LNCaP clone FGC (cell line): ENCODE measurements around the gene TESMIN.

Experiments
- DNase-seq: peaks from one replicate; pipeline ENCODE4 v3.0.0-alpha.2; 2011; ENCODE audit warnings: low read depth
- H3K4me3 ChIP-seq: 2 replicates; pipeline ENCODE4 v1.5.1; 2011; ENCODE audit warnings: mild to moderate bottlenecking, low read depth, low read length, control low read depth
- TF ChIP-seq, protein P1 (sequence below): IDR thresholded peaks from 2 replicates; pipeline ENCODE4 v1.5.1; 2012; ENCODE audit warnings: mild to moderate bottlenecking; ENCODE audit not compliant: control insufficient read depth, insufficient read depth; ENCODE audit errors: extremely low read depth

The TESMIN gene

DNA sequence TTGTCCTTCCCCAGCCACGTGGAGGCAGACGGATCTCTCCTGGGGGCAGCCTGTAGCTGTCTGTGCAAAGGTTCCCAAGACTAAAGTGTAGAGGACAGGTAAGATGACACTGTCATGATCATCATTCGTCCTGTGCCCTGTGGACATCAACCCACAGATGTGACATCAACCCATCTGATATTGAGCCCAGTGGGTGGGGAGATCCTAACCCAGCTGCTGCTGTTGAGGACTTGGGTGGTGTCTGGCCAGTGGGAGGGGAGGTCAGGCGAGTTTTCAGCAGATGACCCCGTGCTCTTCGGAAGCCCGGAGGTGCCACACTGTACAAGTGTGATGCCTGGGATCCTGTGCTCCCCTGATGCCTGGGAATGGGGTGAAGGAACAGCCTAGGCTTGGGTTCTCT lies 68.2 kb downstream of the TESMIN start:
- H3K4me3 ChIP-seq: no peak overlapping the region
- DNase-seq: no peak
- TF ChIP-seq, protein P1, sequence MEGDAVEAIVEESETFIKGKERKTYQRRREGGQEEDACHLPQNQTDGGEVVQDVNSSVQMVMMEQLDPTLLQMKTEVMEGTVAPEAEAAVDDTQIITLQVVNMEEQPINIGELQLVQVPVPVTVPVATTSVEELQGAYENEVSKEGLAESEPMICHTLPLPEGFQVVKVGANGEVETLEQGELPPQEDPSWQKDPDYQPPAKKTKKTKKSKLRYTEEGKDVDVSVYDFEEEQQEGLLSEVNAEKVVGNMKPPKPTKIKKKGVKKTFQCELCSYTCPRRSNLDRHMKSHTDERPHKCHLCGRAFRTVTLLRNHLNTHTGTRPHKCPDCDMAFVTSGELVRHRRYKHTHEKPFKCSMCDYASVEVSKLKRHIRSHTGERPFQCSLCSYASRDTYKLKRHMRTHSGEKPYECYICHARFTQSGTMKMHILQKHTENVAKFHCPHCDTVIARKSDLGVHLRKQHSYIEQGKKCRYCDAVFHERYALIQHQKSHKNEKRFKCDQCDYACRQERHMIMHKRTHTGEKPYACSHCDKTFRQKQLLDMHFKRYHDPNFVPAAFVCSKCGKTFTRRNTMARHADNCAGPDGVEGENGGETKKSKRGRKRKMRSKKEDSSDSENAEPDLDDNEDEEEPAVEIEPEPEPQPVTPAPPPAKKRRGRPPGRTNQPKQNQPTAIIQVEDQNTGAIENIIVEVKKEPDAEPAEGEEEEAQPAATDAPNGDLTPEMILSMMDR: no peak

DNA sequence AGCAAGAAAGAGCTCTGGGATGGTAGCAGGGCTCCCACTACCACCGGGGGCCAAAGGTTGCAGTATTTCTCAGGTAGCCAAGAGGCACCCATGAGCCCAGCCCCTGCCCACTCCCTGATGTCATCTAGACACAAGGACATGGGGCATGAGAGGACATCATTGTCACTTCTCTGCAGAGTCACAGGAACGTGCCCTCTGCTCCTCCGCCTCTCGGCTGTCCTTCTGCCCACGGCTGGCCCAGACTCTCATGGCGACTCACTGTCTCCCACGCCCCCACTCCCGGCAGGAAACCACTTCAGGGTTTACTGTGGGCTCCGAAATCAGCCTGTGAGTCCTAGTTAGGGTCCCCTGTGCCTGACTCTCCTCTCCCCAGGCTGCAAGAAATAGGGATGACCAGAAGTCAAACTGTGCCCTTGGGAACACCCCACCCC lies 68.8 kb downstream of the TESMIN start:
- TF ChIP-seq, protein P1: no peak
- DNase-seq: no peak
- no peak overlapping the region for H3K4me3 ChIP-seq

DNA sequence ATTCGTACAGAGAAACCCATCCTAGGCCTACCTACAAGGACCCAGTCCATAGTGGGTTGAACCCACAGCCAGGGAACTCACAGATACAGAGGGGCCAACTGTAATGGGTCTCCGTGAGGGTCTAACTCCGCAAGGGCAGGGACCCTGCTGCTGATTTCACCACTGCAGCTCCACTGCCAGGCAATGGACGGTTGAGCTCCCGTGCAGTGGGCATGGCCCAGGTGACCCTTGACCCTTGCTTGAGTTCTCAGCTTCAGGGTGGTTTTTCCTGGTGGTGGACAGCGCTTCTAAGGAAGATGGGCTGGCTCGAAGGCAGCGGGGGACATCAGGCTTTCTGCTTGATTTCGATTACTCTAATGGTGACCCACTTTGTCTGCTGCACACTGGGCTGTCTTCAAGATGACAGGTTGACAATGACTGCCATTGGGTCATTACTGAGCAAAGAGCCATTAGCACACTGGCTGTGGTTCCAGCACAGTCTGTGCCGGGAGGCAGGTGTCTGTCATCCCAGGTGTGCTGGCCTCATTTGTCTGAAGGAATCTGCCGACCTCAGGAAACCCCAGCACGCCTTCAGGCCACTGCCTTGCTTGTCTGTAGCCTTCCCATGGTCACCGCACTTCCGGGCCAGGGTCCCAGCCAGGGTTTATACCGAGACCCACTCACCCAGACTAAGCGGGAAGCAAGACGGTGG lies 70.6 kb downstream of the TESMIN start:
- TF ChIP-seq, protein P1: no peak
- DNase-seq: no peak
- no peak overlapping the region for H3K4me3 ChIP-seq

DNA sequence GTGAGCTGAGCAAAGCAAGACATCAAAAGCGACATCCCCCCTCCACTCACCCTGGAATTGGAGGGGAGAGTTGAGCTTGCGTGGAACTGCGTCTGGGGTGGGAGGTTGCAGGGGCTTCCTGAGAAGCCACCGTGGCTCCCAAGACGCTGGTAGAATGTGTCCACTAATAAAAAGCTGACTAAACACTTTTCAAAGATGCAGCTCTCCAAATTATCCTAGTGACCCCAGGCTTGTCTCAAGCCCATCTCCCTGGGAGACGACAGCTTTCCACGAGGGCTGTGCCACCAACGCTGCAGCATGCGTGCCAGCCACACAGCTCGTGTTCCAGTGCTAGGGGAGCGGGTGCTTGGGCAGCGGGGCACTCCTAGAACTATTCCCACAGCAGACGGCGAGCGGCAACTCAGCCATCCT lies 73.3 kb downstream of the TESMIN start:
- no peak for DNase-seq
- no peak overlapping the region for H3K4me3 ChIP-seq
- TF ChIP-seq, protein P1: no peak

DNA sequence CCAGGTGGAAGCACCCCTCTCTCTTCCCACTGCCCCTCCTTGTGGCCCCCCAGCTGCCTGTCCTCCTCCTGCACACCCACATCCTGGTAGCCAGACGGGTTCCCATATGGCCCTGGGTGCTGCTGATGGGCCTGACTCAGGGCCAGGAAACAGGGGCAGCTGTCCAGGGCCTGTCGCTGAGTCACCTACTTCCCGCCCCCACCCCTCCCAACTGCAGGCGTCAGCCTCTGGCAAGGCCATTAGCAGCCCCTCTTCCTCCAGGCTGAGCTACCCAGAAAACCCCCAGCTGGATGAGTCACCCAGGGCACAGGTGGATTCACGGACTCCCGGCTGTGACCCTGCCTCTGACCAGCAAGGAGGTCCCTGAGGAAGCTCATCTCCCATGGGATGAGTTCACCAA lies 73.9 kb downstream of the TESMIN start:
- TF ChIP-seq, protein P1: no peak
- H3K4me3 ChIP-seq: no peak overlapping the region
- DNase-seq: no peak

DNA sequence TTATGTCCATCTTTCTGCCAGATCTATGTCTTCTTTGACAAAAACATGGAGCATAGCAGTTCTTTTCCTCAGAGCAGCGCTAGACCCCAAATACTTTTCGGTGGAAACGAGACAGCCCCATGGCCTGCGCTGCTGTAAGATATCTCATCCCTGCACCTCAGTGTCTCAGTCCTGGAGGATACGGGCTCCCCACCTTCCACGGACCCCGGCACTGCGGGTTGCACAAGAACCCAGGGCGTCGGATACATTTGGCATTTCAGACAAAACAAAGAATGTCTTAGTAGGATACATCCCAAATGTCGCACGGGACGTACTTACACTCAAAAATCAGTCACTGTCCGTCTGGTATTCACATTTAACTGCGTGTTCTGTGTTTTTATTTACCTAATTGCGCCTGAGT lies 76.9 kb downstream of the TESMIN start:
- TF ChIP-seq, protein P1: no peak
- no peak for DNase-seq
- no peak overlapping the region for H3K4me3 ChIP-seq

DNA sequence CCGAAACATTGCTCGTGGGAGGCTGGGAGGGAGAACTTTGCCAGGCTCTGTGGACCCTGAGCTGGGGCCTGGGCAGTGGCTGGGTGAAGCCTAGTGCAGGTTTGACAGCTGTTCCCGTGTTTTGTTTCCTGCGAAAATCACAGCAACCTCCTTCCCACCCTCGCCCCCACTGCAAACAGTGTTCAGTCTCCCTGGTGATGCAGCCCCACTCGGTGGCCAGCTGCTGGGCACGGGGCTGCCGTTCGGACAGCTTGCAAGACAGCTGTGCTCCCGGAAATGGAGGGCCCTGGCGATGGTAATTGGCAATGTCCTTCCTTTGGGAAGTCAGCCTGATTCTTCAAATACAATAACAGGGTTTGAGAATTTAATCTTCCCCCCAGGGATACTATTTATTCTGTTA lies 77.3 kb downstream of the TESMIN start:
- TF ChIP-seq, protein P1: no peak
- no peak for DNase-seq

More for the DNA sequence above, 77.3 kb downstream of the TESMIN start:
- H3K4me3 ChIP-seq: no peak overlapping the region
